ENCODE measurements around the gene BCDIN3D. TPM values are rescaled to one million over a fixed set of nuclear protein-coding genes. Genes with fewer than 3 reads are reported as not detected.

BCDIN3D gene
- total and polyA plus RNA-seq, 4 donors, result 1.7 to 4.4 (median 2.1) TPM

DNA sequence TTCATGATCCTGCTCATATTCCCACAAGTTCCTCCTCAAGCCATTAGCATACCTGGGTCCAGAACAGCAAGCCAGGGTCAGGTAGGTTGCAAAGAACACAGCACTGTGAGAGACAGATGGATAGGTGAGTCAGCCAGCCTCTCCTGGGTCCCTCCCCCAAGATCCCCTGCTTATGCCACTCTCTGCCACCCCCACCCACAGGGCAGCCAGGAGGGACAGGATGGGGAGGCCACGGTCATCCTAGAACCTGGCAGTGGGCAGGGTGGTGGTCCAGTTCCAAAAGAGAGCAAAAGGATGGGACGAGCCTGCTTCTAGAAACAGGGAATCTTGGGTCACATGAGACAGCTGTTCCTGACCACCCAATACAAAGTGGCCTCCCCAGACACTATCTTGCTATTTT lies 48.1 kb upstream of the BCDIN3D start:
- H3K4me1 ChIP-seq (ENCODE audit: control insufficient read depth in 4 of 4, insufficient read depth in 4 of 4, low read length in 3 of 4), result no peaks in the 10 kb centered on the region

DNA sequence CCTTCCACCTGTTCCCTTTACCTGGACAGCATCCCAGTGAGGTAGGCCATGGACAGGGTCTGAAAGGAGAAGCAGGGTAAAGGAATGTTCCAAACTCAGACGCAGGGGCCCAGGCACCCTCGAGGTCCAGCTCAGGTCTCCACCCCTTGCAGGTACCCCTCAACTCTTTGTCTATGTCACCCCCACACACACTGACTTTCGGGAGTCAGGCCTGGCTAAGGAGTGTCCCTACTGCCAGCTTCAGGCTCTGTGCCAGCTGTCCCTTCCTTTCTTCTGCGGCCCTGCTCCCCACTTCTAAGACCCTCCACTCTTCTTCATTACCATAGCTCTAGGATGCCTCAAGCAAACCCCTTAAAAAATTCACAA lies 47.2 kb upstream of the BCDIN3D start:
- Histone ChIP-seq H3K36me3 (ENCODE audit: control insufficient read depth in 4 of 4, insufficient read depth in 3 of 4, low read depth in 1 of 4, low read length in 3 of 4) (no peaks in the 10 kb centered on the region), H3K4me1 (ENCODE audit: control insufficient read depth in 4 of 4, insufficient read depth in 4 of 4, low read length in 3 of 4) (no peaks in the 10 kb centered on the region), H3K27me3 (ENCODE audit: control insufficient read depth in 4 of 4, insufficient read depth in 4 of 4, low read length in 3 of 4) (no peaks in the 10 kb centered on the region), H3K9me3 (ENCODE audit: control insufficient read depth in 4 of 4, low read length in 3 of 4) (no peaks in the 10 kb centered on the region), H3K4me3 (ENCODE audit: low read depth in 1 of 3, low read length in 3 of 3) (no peak overlapping the region), H3K27ac (ENCODE audit: low read depth in 1 of 2, low read length in 2 of 2) (no peak overlapping the region), H3K9ac (ENCODE audit: low read depth in 1 of 2, low read length in 2 of 2) (no peak overlapping the region)
- TF ChIP-seq RXRA (IDR thresholded peaks at IDR 0.05) (no peak), FOXA2 (IDR thresholded peaks at IDR 0.05) (no peak), HNF4G (IDR thresholded peaks at IDR 0.05) (no peak), NR2F2 (IDR thresholded peaks at IDR 0.05) (no peak), EGR1 (IDR thresholded peaks at IDR 0.05; ENCODE audit: low read depth in 2 of 2) (no peak), RAD21 (IDR thresholded peaks at IDR 0.05) (no peak), GABPA (IDR thresholded peaks at IDR 0.05 in 1 of 2, conservative IDR thresholded peaks at IDR 0.05 in 1 of 2) (no peak), FOXA1 (IDR thresholded peaks at IDR 0.05) (no peak), TAF1 (conservative IDR thresholded peaks at IDR 0.05) (no peak), HNF4A (conservative IDR thresholded peaks at IDR 0.05) (no peak)
- TF ChIP-seq, protein P1, sequence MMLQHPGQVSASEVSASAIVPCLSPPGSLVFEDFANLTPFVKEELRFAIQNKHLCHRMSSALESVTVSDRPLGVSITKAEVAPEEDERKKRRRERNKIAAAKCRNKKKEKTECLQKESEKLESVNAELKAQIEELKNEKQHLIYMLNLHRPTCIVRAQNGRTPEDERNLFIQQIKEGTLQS (IDR thresholded peaks at IDR 0.05), result no peak
- TF ChIP-seq, protein P2, sequence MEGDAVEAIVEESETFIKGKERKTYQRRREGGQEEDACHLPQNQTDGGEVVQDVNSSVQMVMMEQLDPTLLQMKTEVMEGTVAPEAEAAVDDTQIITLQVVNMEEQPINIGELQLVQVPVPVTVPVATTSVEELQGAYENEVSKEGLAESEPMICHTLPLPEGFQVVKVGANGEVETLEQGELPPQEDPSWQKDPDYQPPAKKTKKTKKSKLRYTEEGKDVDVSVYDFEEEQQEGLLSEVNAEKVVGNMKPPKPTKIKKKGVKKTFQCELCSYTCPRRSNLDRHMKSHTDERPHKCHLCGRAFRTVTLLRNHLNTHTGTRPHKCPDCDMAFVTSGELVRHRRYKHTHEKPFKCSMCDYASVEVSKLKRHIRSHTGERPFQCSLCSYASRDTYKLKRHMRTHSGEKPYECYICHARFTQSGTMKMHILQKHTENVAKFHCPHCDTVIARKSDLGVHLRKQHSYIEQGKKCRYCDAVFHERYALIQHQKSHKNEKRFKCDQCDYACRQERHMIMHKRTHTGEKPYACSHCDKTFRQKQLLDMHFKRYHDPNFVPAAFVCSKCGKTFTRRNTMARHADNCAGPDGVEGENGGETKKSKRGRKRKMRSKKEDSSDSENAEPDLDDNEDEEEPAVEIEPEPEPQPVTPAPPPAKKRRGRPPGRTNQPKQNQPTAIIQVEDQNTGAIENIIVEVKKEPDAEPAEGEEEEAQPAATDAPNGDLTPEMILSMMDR (IDR thresholded peaks at IDR 0.05; ENCODE audit: low read depth, low read length, missing input control), result no peak
- TF ChIP-seq, protein P3, sequence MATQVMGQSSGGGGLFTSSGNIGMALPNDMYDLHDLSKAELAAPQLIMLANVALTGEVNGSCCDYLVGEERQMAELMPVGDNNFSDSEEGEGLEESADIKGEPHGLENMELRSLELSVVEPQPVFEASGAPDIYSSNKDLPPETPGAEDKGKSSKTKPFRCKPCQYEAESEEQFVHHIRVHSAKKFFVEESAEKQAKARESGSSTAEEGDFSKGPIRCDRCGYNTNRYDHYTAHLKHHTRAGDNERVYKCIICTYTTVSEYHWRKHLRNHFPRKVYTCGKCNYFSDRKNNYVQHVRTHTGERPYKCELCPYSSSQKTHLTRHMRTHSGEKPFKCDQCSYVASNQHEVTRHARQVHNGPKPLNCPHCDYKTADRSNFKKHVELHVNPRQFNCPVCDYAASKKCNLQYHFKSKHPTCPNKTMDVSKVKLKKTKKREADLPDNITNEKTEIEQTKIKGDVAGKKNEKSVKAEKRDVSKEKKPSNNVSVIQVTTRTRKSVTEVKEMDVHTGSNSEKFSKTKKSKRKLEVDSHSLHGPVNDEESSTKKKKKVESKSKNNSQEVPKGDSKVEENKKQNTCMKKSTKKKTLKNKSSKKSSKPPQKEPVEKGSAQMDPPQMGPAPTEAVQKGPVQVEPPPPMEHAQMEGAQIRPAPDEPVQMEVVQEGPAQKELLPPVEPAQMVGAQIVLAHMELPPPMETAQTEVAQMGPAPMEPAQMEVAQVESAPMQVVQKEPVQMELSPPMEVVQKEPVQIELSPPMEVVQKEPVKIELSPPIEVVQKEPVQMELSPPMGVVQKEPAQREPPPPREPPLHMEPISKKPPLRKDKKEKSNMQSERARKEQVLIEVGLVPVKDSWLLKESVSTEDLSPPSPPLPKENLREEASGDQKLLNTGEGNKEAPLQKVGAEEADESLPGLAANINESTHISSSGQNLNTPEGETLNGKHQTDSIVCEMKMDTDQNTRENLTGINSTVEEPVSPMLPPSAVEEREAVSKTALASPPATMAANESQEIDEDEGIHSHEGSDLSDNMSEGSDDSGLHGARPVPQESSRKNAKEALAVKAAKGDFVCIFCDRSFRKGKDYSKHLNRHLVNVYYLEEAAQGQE (IDR thresholded peaks at IDR 0.05), result no peak
- TF ChIP-seq, protein P4, sequence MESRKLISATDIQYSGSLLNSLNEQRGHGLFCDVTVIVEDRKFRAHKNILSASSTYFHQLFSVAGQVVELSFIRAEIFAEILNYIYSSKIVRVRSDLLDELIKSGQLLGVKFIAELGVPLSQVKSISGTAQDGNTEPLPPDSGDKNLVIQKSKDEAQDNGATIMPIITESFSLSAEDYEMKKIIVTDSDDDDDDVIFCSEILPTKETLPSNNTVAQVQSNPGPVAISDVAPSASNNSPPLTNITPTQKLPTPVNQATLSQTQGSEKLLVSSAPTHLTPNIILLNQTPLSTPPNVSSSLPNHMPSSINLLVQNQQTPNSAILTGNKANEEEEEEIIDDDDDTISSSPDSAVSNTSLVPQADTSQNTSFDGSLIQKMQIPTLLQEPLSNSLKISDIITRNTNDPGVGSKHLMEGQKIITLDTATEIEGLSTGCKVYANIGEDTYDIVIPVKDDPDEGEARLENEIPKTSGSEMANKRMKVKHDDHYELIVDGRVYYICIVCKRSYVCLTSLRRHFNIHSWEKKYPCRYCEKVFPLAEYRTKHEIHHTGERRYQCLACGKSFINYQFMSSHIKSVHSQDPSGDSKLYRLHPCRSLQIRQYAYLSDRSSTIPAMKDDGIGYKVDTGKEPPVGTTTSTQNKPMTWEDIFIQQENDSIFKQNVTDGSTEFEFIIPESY (IDR thresholded peaks at IDR 0.05), result no peak
- TF ChIP-seq, protein P5, sequence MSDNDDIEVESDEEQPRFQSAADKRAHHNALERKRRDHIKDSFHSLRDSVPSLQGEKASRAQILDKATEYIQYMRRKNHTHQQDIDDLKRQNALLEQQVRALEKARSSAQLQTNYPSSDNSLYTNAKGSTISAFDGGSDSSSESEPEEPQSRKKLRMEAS (IDR thresholded peaks at IDR 0.05), result no peak
- no peak for DNase-seq (ENCODE audit: low spot score)
- WGBS, result 58% methylated on average over 4 of the region's 4 CpGs

More for the DNA sequence above, 48.1 kb upstream of the BCDIN3D start:
- no peaks in the 10 kb centered on the region for H3K36me3 ChIP-seq (ENCODE audit: control insufficient read depth in 4 of 4, insufficient read depth in 3 of 4, low read depth in 1 of 4, low read length in 3 of 4)
- DNase-seq (ENCODE audit: low spot score), result no peak
- no peak overlapping the region for H3K9ac ChIP-seq (ENCODE audit: low read depth in 1 of 2, low read length in 2 of 2)
- no peak overlapping the region for H3K4me3 ChIP-seq (ENCODE audit: low read depth in 1 of 3, low read length in 3 of 3)
- H3K27ac ChIP-seq (ENCODE audit: low read depth in 1 of 2, low read length in 2 of 2), result no peak overlapping the region
- no peaks in the 10 kb centered on the region for H3K9me3 ChIP-seq (ENCODE audit: control insufficient read depth in 4 of 4, low read length in 3 of 4)
- TF ChIP-seq GABPA (IDR thresholded peaks at IDR 0.05 in 1 of 2, conservative IDR thresholded peaks at IDR 0.05 in 1 of 2) (no peak), EGR1 (IDR thresholded peaks at IDR 0.05; ENCODE audit: low read depth in 2 of 2) (no peak), RXRA (IDR thresholded peaks at IDR 0.05) (no peak)
- TF ChIP-seq, protein P1 (IDR thresholded peaks at IDR 0.05), result no peak
- H3K27me3 ChIP-seq (ENCODE audit: control insufficient read depth in 4 of 4, insufficient read depth in 4 of 4, low read length in 3 of 4), result no peaks in the 10 kb centered on the region
- 81% methylated on average over 2 of the region's 2 CpGs for WGBS
